HL-60/S4 treated with phorbol 12-myristate 13-acetate at 8.2 ng/mL for 4 days and 3 days (cell line): Measurements from ENCODE around the gene FBXO34.

Source experiments
- in situ Hi-C: fragments of 300-500 bp; cut with MboI; formaldehyde crosslinking; loops from 2 replicates; pipeline ENCODE4 v1.15.0; 2022; ENCODE audit warnings: low sequenced_read_pairs

FBXO34 gene

GRCh38 chr14:55270832-55271571, at the start of gene FBXO34:
TSS of gene FBXO34 (plus strand) at chr14:55271421. CDS start at chr14:55350391, 78,970 bp downstream.
- in situ Hi-C loops = no loop called here

GRCh38 chr14:55221968-55222367, 49.3 kb upstream of the FBXO34 start:
- in situ Hi-C loops = no loop called here

GRCh38 chr14:55223364-55223763, 47.9 kb upstream of the FBXO34 start:
- in situ Hi-C loops = no loop called here

GRCh38 chr14:55228261-55228660, 43.0 kb upstream of the FBXO34 start:
- in situ Hi-C loops = no loop called here

GRCh38 chr14:55233591-55233990, 37.6 kb upstream of the FBXO34 start:
- in situ Hi-C loops = no loop called here

GRCh38 chr14:55238019-55238680, 33.1 kb upstream of the FBXO34 start:
- in situ Hi-C loops = no loop called here

GRCh38 chr14:55239320-55239719, 31.9 kb upstream of the FBXO34 start:
- in situ Hi-C loops = no loop called here

- in situ Hi-C loops = no loop called here
Observed at GRCh38 chr14:55240526-55241178, 30.6 kb upstream of the FBXO34 start.

GRCh38 chr14:55241673-55242072, 29.5 kb upstream of the FBXO34 start:
- in situ Hi-C loops = no loop called here

GRCh38 chr14:55243386-55243785, 27.8 kb upstream of the FBXO34 start:
- in situ Hi-C loops = no loop called here

- in situ Hi-C loops = no loop called here
Observed at GRCh38 chr14:55243813-55244212, 27.4 kb upstream of the FBXO34 start.

- in situ Hi-C loops = no loop called here
Observed at GRCh38 chr14:55245657-55246268, 25.5 kb upstream of the FBXO34 start.

GRCh38 chr14:55248411-55248810, 22.8 kb upstream of the FBXO34 start:
- in situ Hi-C loops = no loop called here

- in situ Hi-C loops = no loop called here
Observed at GRCh38 chr14:55249423-55249822, 21.8 kb upstream of the FBXO34 start.

GRCh38 chr14:55253276-55253675, 17.9 kb upstream of the FBXO34 start:
- in situ Hi-C loops = no loop called here

- in situ Hi-C loops = no loop called here
Observed at GRCh38 chr14:55254581-55254980, 16.6 kb upstream of the FBXO34 start.

- in situ Hi-C loops = no loop called here
Observed at GRCh38 chr14:55255979-55256378, 15.2 kb upstream of the FBXO34 start.

GRCh38 chr14:55256586-55256985, 14.6 kb upstream of the FBXO34 start:
- in situ Hi-C loops = no loop called here

GRCh38 chr14:55265197-55265596, 6.0 kb upstream of the FBXO34 start:
- in situ Hi-C loops = no loop called here

- in situ Hi-C loops = no loop called here
Observed at GRCh38 chr14:55267820-55268219, 3.4 kb upstream of the FBXO34 start.

- in situ Hi-C loops = no loop called here
Observed at GRCh38 chr14:55271572-55272298, 514 bp downstream of the FBXO34 start.
